Epidermal melanocyte (primary cell): ENCODE results near the gene PPP1R14B.

Experiments
- DNase-seq: peaks from one replicate; pipeline ENCODE4 v3.0.0; 2011; ENCODE audit warnings: low spot score; ENCODE audit not compliant: insufficient read length

PPP1R14B gene

DNA sequence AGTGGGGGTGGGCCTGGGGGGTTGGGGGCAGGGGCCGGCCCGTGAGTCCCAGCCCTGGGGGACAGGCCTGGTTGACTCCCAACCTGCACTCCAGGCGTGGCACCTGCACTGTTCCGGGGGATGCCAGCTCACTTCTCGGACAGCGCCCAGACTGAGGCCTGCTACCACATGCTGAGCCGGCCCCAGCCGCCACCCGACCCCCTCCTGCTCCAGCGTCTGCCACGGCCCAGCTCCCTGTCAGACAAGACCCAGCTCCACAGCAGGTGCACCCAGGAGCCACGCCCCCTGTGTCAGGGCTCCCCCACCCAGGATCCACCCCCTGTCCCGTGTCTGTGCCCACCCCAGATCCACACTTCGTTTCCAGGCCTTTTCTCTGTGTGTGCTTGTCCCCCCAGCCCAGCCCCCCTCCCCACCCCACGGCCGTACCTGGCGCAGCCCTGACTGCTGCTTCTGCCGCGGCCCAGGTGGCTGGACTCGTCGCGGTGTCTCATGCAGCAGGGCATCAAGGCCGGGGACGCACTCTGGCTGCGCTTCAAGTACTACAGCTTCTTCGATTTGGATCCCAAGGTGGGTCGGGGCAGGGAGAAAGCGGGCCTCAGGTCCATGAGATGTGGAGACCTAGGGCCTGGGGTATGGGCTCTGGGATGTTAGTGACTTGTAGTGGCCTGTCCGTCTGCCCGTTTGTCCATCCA is 35.4 kb downstream of the PPP1R14B start:
- no peak for DNase-seq

GRCh38 chr11:64210301-64211020 is 36.3 kb downstream of the PPP1R14B start:
- no peak for DNase-seq

DNA sequence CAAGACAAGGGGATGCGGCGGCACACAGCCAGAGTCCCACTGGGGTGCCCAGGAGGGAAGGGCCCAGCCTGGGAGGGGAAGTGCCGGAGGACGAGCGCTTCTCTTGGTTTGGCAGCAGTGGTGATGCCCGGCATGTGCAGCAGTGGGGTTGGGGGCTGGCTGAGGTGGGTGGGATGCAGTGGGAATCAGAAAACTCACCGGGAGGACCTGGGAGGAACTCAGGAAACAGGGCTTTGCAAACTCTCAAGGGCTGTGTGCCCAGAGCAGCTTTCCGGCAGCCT is 37.2 kb downstream of the PPP1R14B start:
- DNase-seq: no peak

DNA sequence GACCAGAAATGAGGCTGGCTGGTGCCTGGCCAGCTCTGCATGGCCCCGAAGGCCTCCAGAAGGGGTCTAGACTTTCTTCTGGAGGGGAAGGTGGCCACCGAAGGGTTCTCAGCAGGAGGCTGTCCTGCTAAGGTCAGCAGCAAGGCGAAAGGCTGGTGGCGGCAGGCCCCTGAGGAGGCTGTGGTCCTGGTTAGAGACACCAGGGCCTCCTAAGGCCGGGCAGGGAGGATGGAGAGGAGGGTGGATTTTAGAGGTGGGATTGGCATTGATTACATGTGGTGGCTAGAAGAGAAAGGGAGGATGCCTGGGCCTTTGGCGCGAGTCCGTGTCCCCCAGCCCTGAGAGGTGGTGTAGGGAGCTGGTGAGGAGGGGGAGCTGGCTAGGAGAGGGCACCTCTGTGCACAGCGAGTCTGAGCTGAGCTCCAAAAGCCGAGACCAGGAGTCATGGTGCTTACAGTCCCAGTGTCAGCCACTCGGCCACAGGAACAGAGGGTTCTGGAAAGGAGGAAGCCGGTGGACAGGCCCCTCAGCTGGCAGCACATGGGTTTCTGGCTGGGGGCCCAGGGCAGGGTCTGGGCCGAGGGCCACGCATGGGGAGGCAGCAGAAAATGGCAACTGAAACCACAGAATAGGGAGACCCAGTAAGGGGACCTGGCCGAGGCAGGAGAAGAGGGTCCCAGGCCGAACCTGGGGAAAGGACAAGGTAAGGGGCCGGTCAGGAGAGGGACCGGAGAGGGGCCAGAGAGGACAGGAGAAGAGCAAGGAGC is 37.8 kb downstream of the PPP1R14B start:
- no peak for DNase-seq

GRCh38 chr11:64208086-64208795 is 38.5 kb downstream of the PPP1R14B start:
- DNase-seq: no peak

GRCh38 chr11:64207256-64208085 is 39.3 kb downstream of the PPP1R14B start:
- peak; percentile 63 for DNase-seq

DNA sequence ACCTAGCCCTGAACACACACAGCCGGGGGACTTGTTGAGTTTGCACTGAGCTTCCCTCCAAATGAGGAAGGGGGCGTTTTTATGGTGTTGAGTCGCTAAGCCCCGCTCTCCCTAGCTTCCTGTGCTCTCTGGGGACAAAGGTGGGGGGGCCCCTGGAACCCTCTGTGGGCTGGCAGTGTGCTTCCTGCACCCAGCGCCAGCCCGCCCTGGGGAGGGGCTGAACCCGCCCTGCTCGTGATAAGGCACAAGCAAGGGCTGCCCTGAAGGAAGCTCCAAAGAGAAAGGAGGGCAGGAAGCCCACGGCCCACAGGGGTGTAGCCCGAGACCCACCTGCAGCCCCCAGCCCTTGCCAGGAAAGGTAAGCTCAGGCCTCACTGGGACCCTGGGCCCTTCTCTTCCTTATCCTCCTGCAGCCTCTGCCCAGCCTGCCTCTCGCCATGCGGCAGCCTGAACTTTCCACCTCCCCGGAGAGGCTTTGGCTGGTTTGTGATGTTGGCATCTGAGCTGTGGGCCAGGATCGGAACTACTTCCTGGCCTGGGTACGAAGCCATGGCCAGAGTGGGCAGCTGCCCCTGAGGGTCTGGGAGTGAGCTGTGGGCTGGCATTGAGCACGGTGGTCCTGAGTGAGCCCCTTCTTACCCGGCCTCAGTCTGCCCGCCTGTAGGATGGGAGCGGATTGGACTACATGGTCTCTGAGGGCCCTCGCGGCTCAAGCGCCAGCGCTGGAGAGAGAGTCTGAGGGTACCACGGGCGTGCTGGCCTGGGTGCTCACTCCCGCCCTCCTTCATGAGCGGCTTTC is 40.1 kb downstream of the PPP1R14B start, which contains the start of gene FERMT3:
Gene FERMT3, plus strand, starts transcription at position 265 of the 799 bp plus-strand sequence. CDS start 644 bp downstream, outside the sequence.
- DNase-seq: no peak

GRCh38 chr11:64204464-64204989 is 42.2 kb downstream of the PPP1R14B start:
- DNase-seq: peak; percentile 98

- no peak for DNase-seq
Measured at GRCh38 chr11:64204080-64204440, 42.7 kb downstream of the PPP1R14B start.

GRCh38 chr11:64203421-64204079 is 43.2 kb downstream of the PPP1R14B start:
- DNase-seq: no peak

DNA sequence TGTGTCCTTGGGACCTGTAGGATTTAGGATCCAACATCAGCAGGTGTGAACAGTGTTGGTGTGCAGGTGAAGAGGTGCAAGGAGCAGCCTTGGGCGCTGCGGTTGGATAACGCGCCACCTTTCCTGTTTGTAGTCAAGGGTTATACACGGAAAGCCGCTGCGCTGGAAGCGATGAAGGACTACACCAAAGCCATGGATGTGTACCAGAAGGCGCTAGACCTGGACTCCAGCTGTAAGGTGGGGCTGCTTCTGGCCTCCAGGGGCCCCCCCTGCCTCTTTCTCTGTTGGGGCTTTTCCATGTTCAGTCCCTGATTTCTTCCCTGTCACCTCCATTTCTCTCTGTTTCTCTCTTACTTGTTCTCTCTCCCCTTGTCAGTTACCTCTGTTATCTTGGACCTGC is 43.8 kb downstream of the PPP1R14B start:
- no peak for DNase-seq

- no peak for DNase-seq
Measured at GRCh38 chr11:64201543-64201942, 45.2 kb downstream of the PPP1R14B start.

DNA sequence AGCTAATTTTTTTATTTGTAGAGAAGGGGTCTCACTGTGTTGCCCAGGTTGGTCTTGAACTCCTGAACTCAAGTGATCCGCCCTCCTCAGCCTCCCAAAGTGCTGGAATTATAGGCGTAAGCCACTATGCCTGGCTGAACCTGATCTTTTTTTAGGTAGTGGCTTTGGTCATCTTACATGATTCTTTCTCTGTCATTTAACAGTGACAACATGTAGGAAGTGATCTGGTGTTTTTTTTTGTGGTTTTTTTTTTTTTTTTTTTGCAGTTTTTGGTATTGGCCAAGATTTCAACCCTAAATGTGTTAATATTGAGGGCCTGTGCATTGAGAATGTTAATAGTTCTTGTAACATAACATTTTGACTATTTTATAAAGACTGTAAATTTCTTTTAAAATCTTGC is 48.2 kb downstream of the PPP1R14B start:
- no peak for DNase-seq

DNA sequence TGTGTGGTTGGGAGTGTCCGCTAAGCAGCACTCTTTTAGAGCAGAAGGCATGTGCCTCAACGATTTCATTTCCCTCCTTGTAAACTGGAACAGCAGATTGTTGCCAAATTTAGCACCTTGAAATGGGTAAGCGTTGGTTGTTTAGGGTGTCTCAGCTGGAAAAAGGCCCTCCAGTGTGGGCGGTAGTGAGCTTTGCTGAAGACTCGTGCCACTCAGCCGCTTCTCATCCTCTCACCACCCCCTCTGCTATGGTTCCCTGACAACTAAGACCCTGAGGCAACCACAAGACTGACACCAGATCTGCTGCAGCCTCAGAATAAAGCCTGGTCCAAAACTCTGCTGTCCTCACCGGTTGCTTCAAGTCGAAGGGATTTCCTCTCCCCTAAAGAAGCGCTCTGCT is 50.1 kb downstream of the PPP1R14B start:
- DNase-seq: peak; percentile 48
